Ovary (tissue), 9 donors: ENCODE data around the gene JADE3. TPM values are rescaled to one million over a fixed set of nuclear protein-coding genes. Genes with fewer than 3 reads are reported as not detected.

Source experiments
- DNase-seq, 5 donors: peaks; one replicate each; pipeline ENCODE4 v3.0.0-alpha.2; 2019 to 2020
- H3K27ac ChIP-seq, 2 donors: fragments of 200-600 bp; one replicate each; pipeline versions ENCODE4 v1.5.1 to v1.8.0; 2019 to 2022
- H3K27me3 ChIP-seq: fragments of 200-600 bp; one replicate; pipeline ENCODE4 v1.8.0; 2022
- H3K36me3 ChIP-seq: fragments of 200-600 bp; sonication (generic); one replicate; pipeline ENCODE4 v1.5.1; 2019
- H3K4me1 ChIP-seq: one replicate; pipeline ENCODE4 v1.8.1; 2013; ENCODE audit warnings: mild to moderate bottlenecking, moderate library complexity; ENCODE audit not compliant: insufficient read depth
- H3K4me3 ChIP-seq: fragments of 200-600 bp; sonication (generic); one replicate; pipeline ENCODE4 v1.5.1; 2017
- H3K9me3 ChIP-seq, 2 donors: fragments of 200-600 bp in 1 of 2; sonication (generic) in 1 of 2; one replicate each; pipeline versions ENCODE4 v1.5.1 to v1.8.1; 2013 to 2019; ENCODE audit warnings: mild to moderate bottlenecking in 1 of 2, moderate library complexity in 1 of 2
- CTCF ChIP-seq, 3 donors: fragments of 450-650 bp in 2 of 3; fragments of 200-600 bp in 1 of 3; IDR thresholded peaks; one replicate each; pipeline versions ENCODE4 v1.5.1 to v1.8.0; 2016 to 2022; ENCODE audit warnings: antibody characterized with exemption in 3 of 3, mild to moderate bottlenecking in 1 of 3
- EP300 ChIP-seq: sonication (generic); formaldehyde crosslinking; IDR thresholded peaks from one replicate; pipeline ENCODE4 v1.6.1; 2017; ENCODE audit warnings: antibody characterized with exemption
- POLR2A ChIP-seq: fragments of 450-650 bp; IDR thresholded peaks from one replicate; pipeline ENCODE4 v1.6.1; 2017; ENCODE audit warnings: antibody characterized with exemption, mild to moderate bottlenecking, moderate library complexity
- WGBS, 3 donors: extraction: QIAGEN DNeasy Blood & Tissue Kit in 1 of 3; methylation state at CpG; one replicate each; pipeline versions ENCODE4 v1.1.5 to v1.1.7; 2013 to 2017; 5-methylcytosine and 5-hydroxymethylcytosine counted together
- intact Hi-C, 4 donors: fragments of 100-400 bp; cut with DNase I; formaldehyde crosslinking; loops; one replicate each; pipeline versions ENCODE4 v1.11.0 to v1.15.1; 2022 to 2023
- polyA plus RNA-seq, 2 donors: library from polyadenylated mRNA; stranded (reverse); fragments of 200-250 nt in 1 of 2; fragments of 350-450 nt in 1 of 2; fragmentation: Illumina TruSeq in 1 of 2; extraction: RNeasy Lipid Tissue Mini Kit (QIAGEN cat#74804) in 1 of 2; gene quantifications; one replicate each; pipeline ENCODE4 v1.2.3, GENCODE V29; 2013 to 2014
- total RNA-seq, 7 donors: library from RNA; depleted of rRNA in 2 of 7; stranded (reverse); fragments of >200 nt in 2 of 7; fragmentation: NEBNext Ultra II Directional in 3 of 7; extraction: Animal tissue kit (Norgen Biotek cat#: 25700) in 3 of 7; gene quantifications; one replicate each; pipeline versions ENCODE4 v1.1.0 to v1.2.4, GENCODE V29; 2016 to 2023
- donor health status: DM: no; HTN: no; CAD: no; lungs with moderate emphysema.
- donor health status: DM: no; HTN: no; CAD: no.
- donor health status: Bipolar disorder and iron deficiency.
- donor health status: DM: yes; HTN: yes; CAD: no.
- donor health status: DM: no; HTN: no; CAD: no.
- donor health status: DM: yes; HTN: yes; CAD: no.

The JADE3 gene
- total and polyA plus RNA-seq, 9 donors = 5.2 to 27.8 (median 9.7) TPM

DNA sequence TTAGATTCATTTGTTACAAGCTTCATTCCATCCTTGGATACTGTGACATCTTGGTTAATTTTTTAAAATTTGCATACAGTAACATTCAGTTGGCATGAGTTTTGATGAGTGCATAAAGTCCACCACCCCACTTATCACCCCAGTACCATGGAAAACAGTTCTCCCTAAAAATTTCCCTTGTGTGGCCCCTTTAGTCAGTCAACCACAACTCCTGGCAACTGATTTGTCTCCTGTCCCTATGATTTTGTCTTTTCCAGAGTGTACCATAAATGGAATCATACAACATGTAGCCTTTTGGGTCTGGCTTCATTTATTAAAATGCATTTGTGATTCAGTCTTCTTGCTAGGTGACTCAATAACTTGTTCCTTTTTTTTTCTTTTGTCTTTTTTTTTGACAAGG lies 45.5 kb upstream of the JADE3 start:
- Histone ChIP-seq H3K27me3 (no peaks in the 10 kb centered on the region), H3K36me3 (no peaks in the 10 kb centered on the region), H3K4me3 (no peak overlapping the region), H3K9me3 (no peaks in the 10 kb centered on the region), H3K4me1 (no peaks in the 10 kb centered on the region), H3K27ac (no peak overlapping the region)
- TF ChIP-seq EP300 (no peak), CTCF (IDR thresholded peaks at IDR 0.05) (no peak), POLR2A (no peak)
- DNase-seq = no peak
- intact Hi-C loops = no loop called here

DNA sequence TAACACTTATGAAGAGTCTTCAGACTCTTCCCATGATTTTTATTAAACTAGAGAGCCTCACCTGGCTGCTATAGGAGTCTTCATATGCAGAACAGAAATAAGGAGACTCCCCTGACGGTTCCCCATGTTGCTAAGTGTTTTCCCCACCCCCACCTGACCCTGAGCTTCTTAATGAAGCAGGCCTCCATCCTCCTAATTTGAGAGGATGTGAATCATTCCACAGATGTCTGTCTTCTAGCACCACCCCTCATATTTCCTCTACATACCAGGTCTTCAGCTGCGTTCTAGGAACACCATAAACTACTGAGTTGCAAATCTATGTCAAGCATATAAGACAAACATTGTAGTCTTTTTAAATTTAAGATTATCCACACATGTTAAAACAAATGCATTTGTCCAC lies 38.5 kb upstream of the JADE3 start:
- TF ChIP-seq EP300 (no peak), CTCF (IDR thresholded peaks at IDR 0.05) (no peak), POLR2A (no peak)
- Histone ChIP-seq H3K9me3 (no peaks in the 10 kb centered on the region), H3K27ac (no peak overlapping the region), H3K27me3 (no peaks in the 10 kb centered on the region), H3K4me1 (no peaks in the 10 kb centered on the region), H3K4me3 (no peak overlapping the region), H3K36me3 (no peaks in the 10 kb centered on the region)
- DNase-seq = no peak
- intact Hi-C loops = no loop called here
- 37 to 48% (median 41%) methylated on average over 2 of the region's 2 CpGs for WGBS, 3 donors

- TF ChIP-seq EP300 (no peak), CTCF (IDR thresholded peaks at IDR 0.05) (no peak), POLR2A (no peak)
- H3K36me3 ChIP-seq = no peaks in the 10 kb centered on the region
- no peak for DNase-seq
- no peaks in the 10 kb centered on the region for H3K27me3 ChIP-seq
- H3K4me3 ChIP-seq = no peak overlapping the region
- no peaks in the 10 kb centered on the region for H3K9me3 ChIP-seq
- H3K4me1 ChIP-seq = no peaks in the 10 kb centered on the region
- H3K27ac ChIP-seq = no peak overlapping the region
- intact Hi-C loops = no loop called here
These were observed 35.3 kb upstream of the JADE3 start for GRCh38 chrX:46876901-46877300.

- WGBS, 3 donors = 52 to 60% (median 60%) methylated on average over 1 of the region's 1 CpG
- no peak for DNase-seq
- Histone ChIP-seq H3K9me3 (no peaks in the 10 kb centered on the region), H3K4me3 (no peak overlapping the region), H3K27me3 (no peaks in the 10 kb centered on the region), H3K4me1 (no peaks in the 10 kb centered on the region), H3K27ac (no peak overlapping the region), H3K36me3 (no peaks in the 10 kb centered on the region)
- intact Hi-C loops = no loop called here
- TF ChIP-seq EP300 (no peak), CTCF (IDR thresholded peaks at IDR 0.05) (no peak), POLR2A (no peak)
These were observed 30.0 kb upstream of the JADE3 start for GRCh38 chrX:46882266-46882665.

GRCh38 chrX:46884799-46885198 lies 27.4 kb upstream of the JADE3 start:
- Histone ChIP-seq H3K4me1 (no peaks in the 10 kb centered on the region), H3K9me3 (no peaks in the 10 kb centered on the region), H3K27me3 (no peaks in the 10 kb centered on the region), H3K36me3 (no peaks in the 10 kb centered on the region), H3K27ac (no peak overlapping the region), H3K4me3 (no peak overlapping the region)
- intact Hi-C loops = no loop called here
- WGBS, 3 donors = 74 to 80% (median 80%) methylated on average over 3 of the region's 3 CpGs
- no peak for DNase-seq
- no peak for TF ChIP-seq EP300
- TF ChIP-seq CTCF (IDR thresholded peaks at IDR 0.05) = no peak
- TF ChIP-seq POLR2A = no peak
